Endometrium (tissue), 2 donors: ENCODE data around the gene IL1R2.
A peak's percentile ranks its signal among the peaks of the same experiment; 100 is the strongest.

Experiments
- FAIRE-seq: peaks from 2 replicates; lab custom pipeline; 2012; peaks lifted over from hg19 to GRCh38; lab: Jason Lieb, UNC
- donor health status: control.
- donor health status: control.

The IL1R2 gene

DNA sequence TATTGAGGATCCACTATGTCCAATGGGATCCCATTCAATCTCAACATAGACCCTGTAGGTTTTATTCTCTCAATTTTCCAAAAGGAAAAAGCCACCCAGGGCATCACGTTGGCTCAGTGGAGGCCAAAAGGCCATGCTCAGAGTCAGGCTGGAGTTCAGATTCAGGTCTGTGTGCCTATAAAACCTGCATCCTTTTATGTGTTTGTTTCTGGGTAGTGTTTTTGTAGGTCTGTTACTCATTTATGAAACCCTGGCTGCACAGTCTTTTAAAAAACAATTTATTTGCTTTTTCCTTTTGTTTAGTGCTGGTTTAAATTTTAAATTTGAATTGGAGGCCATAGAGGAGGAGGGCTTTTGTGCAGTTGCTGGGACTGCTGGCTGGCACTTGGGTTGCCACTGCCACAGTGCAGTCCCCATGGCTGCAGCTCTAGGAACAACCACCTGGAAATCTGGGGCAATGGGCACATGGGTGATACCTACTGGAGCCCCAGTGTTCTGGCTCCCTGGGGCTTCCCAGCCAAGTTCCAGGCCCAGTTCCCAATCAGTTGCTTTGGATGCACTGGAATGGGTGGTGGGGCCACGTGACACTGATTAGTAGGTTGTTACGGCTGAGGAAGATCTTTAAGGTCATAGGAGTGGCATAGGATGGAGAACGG lies 31.3 kb downstream of the IL1R2 start:
- no peak for FAIRE-seq

DNA sequence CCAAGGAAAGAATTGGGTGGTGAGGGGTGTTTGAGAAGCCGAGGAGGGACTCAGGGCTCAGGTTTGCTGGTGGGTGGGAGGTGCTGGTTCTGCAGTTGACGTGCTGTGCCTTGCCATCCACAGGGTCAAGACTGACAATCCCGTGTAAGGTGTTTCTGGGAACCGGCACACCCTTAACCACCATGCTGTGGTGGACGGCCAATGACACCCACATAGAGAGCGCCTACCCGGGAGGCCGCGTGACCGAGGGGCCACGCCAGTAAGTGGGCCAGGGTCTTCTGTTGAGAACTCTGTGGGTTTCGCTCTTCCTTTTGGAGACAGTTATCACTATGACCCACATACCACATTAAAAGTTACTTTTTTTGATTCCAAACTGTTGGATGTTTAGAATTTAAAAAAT lies 32.6 kb downstream of the IL1R2 start:
- no peak for FAIRE-seq

- FAIRE-seq: no peak
Measured at GRCh38 chr2:102025016-102025501, 33.3 kb downstream of the IL1R2 start.

- no peak for FAIRE-seq
Measured at GRCh38 chr2:102025583-102026267, 34.0 kb downstream of the IL1R2 start.

GRCh38 chr2:102027036-102027980 lies 35.5 kb downstream of the IL1R2 start:
- FAIRE-seq: peak; percentile 73

GRCh38 chr2:102028470-102028869 lies 36.7 kb downstream of the IL1R2 start:
- FAIRE-seq: no peak

- no peak for FAIRE-seq
Measured at GRCh38 chr2:102029405-102029804, 37.6 kb downstream of the IL1R2 start.

DNA sequence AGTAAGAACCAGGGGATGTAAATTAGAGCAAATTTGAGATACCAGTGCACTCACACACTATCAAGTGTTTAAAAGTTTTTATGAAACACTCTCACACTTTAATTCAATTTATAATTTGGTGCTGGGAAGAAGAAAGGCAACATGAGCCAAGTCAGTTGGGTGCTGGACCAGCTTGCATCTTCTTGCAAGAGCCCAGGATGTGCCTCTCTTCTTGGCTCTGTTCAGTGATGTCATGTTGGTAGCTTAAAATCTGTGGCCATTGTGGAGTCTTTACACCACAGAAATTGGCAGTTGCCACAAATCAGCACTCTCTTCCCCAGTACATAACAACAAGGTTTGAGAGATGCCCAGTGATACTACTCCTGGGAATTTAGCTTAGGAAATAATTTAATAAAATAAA lies 38.2 kb downstream of the IL1R2 start:
- FAIRE-seq: no peak

GRCh38 chr2:102030502-102030854 lies 38.7 kb downstream of the IL1R2 start:
- no peak for FAIRE-seq

GRCh38 chr2:102030855-102031527 lies 39.2 kb downstream of the IL1R2 start:
- FAIRE-seq: no peak

GRCh38 chr2:102032368-102033030 lies 40.7 kb downstream of the IL1R2 start:
- FAIRE-seq: no peak

- no peak for FAIRE-seq
Measured at GRCh38 chr2:102033031-102033749, 41.4 kb downstream of the IL1R2 start.

GRCh38 chr2:102033750-102034682 lies 42.3 kb downstream of the IL1R2 start:
- FAIRE-seq: no peak

GRCh38 chr2:102034683-102035548 lies 43.2 kb downstream of the IL1R2 start:
- FAIRE-seq: no peak

GRCh38 chr2:102037681-102038080 lies 45.9 kb downstream of the IL1R2 start:
- peak; percentile 33 for FAIRE-seq

- FAIRE-seq: no peak
Measured at GRCh38 chr2:102040229-102040628, 48.5 kb downstream of the IL1R2 start.

DNA sequence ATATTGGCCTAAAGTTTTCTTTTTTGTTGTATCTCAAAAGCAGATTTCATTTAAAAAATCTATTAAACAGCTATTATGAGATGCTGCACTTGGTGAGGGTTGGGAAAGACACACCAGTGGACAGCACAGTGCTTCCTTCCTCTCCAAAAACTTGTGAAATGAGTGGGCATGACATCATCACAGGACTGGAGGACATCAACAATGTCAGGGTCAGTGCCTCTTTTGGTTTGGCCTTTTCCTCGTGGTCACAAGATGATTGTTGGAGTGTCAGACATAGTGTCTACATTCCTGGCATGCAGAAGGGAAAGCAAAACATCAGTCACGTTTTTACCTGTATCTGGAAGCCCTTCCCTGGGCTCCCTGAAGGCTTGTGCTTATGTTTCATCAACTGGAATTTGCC lies 49.6 kb downstream of the IL1R2 start:
- no peak for FAIRE-seq

- FAIRE-seq: no peak
Measured at GRCh38 chr2:102042196-102043081, 50.7 kb downstream of the IL1R2 start.
